HG02970 (cell line): Measurements from ENCODE around the gene PDE3A.

Experiments
- ATAC-seq: cut with Tn5 transposase; IDR thresholded peaks from one replicate; pipeline ENCODE4 v1.9.1; 2021; ENCODE audit warnings: mild to moderate bottlenecking, moderate library complexity, moderate number of reproducible peaks; ENCODE audit not compliant: unreplicated experiment, low FRiP score

Gene PDE3A

GRCh38 chr12:20489645-20490044, 121.3 kb downstream of the PDE3A start:
- ATAC-seq, result no peak

GRCh38 chr12:20490213-20490612, 121.9 kb downstream of the PDE3A start:
- no peak for ATAC-seq

DNA sequence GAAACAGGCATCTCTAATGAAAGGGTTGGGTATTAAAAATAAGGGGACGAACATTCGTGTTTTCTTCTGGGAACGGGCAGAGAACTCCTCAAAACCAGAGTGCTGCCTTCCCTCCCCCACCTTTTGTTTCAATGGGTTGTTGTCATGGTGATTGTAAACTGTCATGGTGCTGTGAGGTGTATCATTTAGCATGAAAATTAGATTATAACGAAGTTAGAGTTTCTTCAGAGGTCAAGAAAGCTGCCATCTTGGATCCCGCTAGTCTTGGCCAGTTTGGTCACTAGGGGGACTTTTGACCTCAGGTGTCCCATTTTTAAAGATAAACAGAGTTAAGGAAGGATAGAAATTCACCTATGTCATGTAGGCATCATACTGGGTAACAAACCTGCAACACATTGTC, 123.0 kb downstream of the PDE3A start:
- no peak for ATAC-seq

- no peak for ATAC-seq
Measured at GRCh38 chr12:20492251-20492760, 124.0 kb downstream of the PDE3A start.

DNA sequence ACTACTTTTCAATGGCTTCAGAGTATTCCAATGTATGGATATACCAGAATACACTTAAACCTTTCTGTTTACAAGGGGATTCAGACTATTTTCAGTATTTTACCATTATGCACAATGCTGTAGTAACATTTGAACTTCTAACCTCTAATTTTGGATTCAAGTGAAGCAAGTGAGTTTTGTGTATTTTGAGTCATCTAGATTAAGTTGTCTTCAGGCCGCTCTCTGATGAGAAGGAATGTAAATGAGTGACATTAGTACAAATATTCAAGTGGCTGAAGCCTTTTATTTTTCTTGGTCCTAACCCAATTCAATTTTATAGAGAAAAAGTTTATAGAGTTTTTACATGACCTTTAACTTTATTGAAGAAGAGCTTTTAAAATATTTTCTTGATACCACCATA, 125.6 kb downstream of the PDE3A start:
- ATAC-seq, result no peak

DNA sequence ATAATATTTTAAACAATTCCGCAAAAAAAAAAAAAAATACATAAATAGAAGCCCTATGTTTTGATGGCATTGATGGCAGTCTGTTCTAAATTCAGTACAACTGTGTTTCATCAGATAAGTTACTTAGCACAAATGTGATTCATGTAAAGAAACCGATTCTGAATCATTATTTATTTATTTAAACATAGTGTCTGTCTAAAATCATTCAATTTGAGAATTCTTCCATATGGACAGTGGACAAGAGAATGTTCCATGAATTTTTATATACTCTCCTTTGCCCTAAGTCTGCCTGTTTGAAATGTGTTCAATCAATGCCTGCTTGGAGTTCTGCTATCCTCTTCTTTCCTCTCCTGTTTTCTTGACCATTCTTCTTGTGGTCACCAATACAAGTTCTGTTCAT, 126.5 kb downstream of the PDE3A start:
- ATAC-seq, result no peak

- ATAC-seq, result no peak
Measured at GRCh38 chr12:20495997-20496396, 127.7 kb downstream of the PDE3A start.

- ATAC-seq, result no peak
Measured at GRCh38 chr12:20497707-20498106, 129.4 kb downstream of the PDE3A start.

DNA sequence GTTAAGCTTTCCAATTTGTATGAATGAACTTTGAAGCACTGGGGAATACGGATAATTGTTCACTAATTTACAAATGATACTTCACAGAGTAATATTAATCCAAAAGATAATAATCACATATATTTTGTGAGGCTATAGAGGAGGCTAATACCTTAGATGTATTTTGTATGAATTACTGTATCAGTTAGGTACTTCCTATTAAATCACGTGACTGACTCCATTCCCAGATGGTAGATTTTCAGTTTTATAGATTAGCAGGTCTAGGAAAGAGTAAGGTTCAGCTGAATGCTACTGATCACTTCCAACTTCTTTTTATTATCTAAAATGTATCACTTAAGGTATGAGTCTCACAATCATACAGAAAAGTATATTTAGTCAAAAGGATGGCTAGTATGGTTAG, 133.6 kb downstream of the PDE3A start:
- ATAC-seq, result no peak

DNA sequence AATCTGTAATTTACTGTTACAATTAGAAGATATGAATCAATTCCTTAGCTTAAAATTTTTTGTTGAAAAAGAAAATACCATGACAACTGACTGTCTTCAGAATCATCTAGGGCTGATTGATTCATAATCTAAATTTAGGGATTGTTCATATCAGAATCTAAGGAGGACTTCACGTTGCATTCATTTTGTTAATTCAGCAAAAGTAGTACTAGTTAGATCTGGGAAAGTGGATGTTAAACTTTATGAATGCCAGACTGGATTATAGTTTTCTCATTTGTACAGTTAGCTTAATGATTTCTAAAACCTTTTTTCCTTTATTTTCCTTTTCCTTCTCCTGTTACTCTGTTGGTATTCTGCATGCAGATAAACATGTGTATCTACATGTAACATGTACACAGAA, 135.5 kb downstream of the PDE3A start:
- no peak for ATAC-seq

- ATAC-seq, result no peak
Measured at GRCh38 chr12:20505056-20505455, 136.7 kb downstream of the PDE3A start.

- ATAC-seq, result no peak
Measured at GRCh38 chr12:20507056-20507455, 138.7 kb downstream of the PDE3A start.

DNA sequence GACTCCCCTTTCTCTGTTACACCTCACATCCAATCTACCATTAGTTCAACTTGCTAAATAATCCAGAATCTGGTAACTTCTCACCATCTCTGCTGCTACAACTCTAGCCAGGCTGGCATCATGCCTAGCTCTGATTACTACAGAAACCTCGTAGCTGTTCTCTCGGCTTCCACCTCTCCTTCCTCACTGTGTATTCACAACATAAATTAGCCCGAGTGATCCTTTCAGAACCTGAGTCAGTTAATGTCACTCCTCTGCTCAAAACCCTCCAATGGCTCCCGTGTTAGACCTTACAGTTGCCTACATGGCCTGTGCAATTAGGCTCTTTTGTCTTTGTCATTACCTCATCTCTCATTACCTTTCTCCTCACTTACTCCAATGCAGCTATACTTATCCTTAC, 139.4 kb downstream of the PDE3A start:
- ATAC-seq, result no peak

DNA sequence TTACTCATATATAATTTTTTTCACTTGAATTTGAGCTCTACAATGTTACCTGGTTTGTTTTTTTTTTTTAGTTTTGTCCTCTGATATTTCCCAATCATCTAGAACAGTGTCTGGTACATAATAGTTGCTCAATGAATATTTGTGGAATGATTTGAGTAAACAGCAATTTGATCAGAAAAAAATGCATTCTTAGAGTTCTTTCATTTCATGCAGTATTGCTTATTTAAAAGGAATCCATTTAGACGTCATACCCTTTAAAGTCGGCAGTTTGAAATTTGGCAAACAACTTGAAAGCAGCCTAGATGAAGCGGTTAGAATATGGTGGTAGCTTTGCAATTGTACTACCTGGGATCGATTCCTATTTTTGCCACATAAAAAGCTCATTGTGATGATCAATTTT, 140.0 kb downstream of the PDE3A start:
- ATAC-seq, result no peak

DNA sequence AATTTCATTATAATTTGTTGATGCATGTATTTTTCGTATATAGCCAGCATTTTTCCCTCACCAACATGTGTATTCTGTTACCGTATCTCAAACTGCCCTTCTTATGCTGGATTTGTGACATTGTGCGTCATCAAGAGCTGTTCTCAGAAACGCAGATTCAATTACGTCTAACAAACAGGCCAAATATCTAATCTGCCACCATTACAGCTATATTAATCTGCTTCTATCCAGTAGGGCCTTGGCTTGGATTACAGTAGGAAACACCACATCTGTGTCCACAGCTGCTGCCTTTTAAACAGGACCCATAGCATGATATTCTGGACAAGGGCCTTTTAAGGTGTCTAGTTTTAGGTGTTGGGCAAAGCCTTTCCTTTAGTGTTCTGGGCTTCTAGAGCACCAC, 140.6 kb downstream of the PDE3A start:
- ATAC-seq, result no peak

- ATAC-seq, result no peak
Measured at GRCh38 chr12:20510811-20511210, 142.5 kb downstream of the PDE3A start.

DNA sequence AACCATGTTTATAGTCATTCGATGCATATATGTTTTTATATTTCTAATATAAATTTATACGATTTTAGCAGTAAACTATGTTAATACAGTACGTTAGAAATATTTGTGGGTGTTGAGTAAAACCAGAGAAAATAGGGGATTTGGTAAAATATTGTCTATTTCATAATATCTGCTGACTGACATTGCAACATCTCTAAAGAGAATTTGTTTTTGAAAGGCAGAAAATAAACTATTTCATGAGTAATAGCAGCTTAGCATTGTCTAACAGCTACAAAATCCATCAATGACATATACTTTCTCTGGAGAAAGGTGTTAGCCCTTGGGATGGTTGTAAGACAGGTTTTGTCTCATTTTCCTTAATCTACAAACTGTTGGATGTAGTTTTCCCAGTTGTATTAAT, 144.9 kb downstream of the PDE3A start:
- ATAC-seq, result no peak

GRCh38 chr12:20514598-20514997, 146.3 kb downstream of the PDE3A start:
- ATAC-seq, result no peak

DNA sequence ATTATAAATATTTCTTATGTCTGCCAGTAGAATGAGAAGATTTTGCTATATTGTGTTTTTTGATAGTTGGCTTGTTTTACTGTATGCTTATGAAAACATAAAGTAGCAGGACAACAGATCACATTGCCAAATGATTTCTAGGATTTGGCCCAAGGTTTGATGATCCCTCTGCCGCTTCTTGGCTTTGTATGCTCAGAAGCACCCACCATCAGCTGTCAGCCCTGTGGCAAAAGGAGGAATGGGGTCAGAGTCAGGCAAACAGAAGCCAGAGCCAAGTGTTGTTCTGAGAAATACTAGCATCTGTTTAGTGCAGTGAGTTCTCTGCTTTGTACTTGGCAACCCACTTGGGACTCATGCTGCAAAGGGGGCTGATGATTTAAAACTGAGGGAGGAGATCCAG, 152.2 kb downstream of the PDE3A start:
- ATAC-seq, result no peak

- ATAC-seq, result no peak
Measured at GRCh38 chr12:20523658-20524057, 155.3 kb downstream of the PDE3A start.

DNA sequence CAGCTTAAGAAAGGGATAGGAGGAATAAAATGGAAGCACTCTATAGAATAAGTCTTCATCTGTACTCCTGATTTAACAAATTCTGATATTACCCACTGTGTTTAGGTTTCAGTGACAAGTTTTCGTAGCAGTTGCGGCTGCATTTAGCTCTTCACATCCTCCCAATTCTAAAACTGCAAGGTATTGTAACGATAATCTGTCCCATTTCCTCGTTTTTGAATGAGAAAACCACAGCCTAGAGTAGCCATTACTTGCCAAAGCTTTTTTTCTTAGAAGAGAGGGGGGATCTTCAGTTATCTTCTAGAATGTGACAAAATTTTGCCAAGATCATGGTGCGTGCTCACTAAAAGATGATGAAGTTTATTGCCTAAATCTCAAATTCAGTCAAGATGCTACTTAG, 155.8 kb downstream of the PDE3A start:
- ATAC-seq, result no peak

- ATAC-seq, result no peak
Measured at GRCh38 chr12:20525064-20525610, 156.8 kb downstream of the PDE3A start.
